SJCRH30 (cell line): ENCODE results near the gene C1orf159. TPM values are rescaled to one million over a fixed set of nuclear protein-coding genes. Genes with fewer than 3 reads are reported as not detected.
"Not testable (repeated sequence)": the region's sequence is repeated elsewhere in the genome, so short reads cannot be mapped to it uniquely, and the experiment has no call there.

Experiments used
- DNase-seq, 2 experiments: peaks; one replicate each; pipeline ENCODE4 v3.0.0-alpha.2; 2015 to 2020
- H3K27ac ChIP-seq: fragments of 250-450 bp; sonication (Bioruptor Pico); 2 replicates; pipeline ENCODE4 v1.5.1; 2020; ENCODE audit warnings: mild to moderate bottlenecking, moderate library complexity
- H3K27me3 ChIP-seq: fragments of 250-450 bp; sonication (Bioruptor Pico); 2 replicates; pipeline ENCODE4 v1.5.1; 2020; ENCODE audit warnings: mild to moderate bottlenecking, moderate library complexity
- H3K36me3 ChIP-seq: fragments of 250-450 bp; sonication (Bioruptor Pico); 2 replicates; pipeline ENCODE4 v1.5.1; 2020; ENCODE audit warnings: mild to moderate bottlenecking, moderate library complexity
- H3K4me1 ChIP-seq: fragments of 250-450 bp; sonication (Bioruptor Pico); 2 replicates; pipeline ENCODE4 v1.5.1; 2020; ENCODE audit warnings: mild to moderate bottlenecking, moderate library complexity
- H3K4me3 ChIP-seq: fragments of 250-450 bp; sonication (Bioruptor Pico); 2 replicates; pipeline ENCODE4 v1.5.1; 2020; ENCODE audit warnings: mild to moderate bottlenecking, moderate library complexity
- H3K9me3 ChIP-seq: fragments of 250-450 bp; sonication (Bioruptor Pico); replicated peaks from 2 replicates; pipeline ENCODE4 v1.5.1; 2020; ENCODE audit warnings: mild to moderate bottlenecking, moderate library complexity
- total RNA-seq: library from RNA; depleted of rRNA; stranded (reverse); fragments of >200 nt; shearing (Covaris generic); gene quantifications from 2 replicates; pipeline ENCODE4 v1.2.3, GENCODE V29; 2014

Gene C1orf159
- total RNA-seq, 1 experiment from 2014 or later = 20.8 TPM

DNA sequence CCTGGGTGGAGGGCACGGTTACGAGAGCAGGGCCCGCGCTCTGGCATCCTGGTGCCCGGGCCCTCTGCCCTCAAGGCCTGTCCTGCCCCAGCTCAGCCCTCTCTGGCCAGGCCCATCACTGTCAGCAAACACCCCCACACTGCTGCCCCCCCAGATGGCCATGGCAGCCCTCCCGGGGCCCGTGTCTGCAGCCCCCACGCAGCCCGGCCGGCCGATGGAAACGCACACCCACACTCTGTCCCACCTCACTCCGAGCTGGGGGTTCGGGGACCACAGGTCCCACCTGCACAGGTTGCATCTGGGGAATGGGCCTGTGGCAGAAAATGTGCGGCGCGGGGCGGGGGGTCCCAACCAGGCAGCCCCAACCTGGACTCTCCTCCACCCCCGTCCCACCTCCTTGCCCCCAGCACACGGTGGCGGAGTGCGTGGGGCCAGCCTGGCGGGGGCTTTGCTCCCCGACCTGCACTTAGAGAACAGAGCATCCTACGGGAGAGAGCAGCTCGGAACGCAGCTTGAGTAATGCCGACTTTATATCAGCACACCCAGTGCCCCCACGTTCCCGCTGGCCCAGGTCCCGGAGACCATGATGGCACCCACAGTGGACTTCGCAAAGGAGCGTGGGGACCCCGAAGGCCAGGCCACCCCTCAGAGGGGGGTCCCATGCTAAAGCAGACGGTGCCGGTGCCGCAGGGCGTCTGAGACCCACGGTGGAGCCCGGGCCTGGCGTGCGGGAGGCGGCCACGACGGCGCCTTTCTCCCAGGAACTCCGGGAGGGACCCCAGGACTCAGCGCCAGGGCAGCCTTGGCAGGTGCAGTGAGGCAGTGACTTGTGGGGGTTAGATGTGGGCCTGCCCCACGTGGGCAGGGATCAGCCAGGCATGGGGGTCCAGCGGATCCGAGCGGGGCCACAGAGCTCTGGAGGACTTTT lies 34.3 kb downstream of the C1orf159 start:
- Histone ChIP-seq H3K36me3 (no peaks in the 10 kb centered on the region), H3K27ac (no peak overlapping the region), H3K27me3 (no peaks in the 10 kb centered on the region), H3K4me3 (no peak overlapping the region), H3K9me3 (no peaks in the 10 kb centered on the region), H3K4me1 (no peaks in the 10 kb centered on the region)
- DNase-seq = no peak

DNA sequence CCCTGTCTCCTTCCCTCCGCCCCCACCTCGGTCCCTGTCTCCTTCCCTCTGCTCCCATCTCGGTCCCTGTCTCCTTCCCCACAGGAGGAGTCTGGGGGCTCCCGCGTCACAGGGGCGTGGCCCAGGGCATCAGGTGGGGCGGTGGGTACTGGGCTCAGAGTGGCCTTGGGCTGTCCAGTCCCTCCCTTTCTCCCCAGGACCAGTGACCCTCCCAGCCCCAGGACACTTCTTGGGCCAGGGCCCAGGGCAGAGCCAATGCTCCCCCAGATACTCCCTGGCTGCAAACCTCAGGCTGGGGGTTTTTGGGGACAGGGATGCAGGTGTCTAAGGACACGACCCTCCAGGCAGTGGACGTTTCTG lies 35.0 kb downstream of the C1orf159 start:
- H3K4me3 ChIP-seq = no peak overlapping the region
- DNase-seq = no peak
- H3K4me1 ChIP-seq = no peaks in the 10 kb centered on the region
- no peak overlapping the region for H3K27ac ChIP-seq
- H3K9me3 ChIP-seq = no peaks in the 10 kb centered on the region
- no peaks in the 10 kb centered on the region for H3K27me3 ChIP-seq
- H3K36me3 ChIP-seq = no peaks in the 10 kb centered on the region

DNA sequence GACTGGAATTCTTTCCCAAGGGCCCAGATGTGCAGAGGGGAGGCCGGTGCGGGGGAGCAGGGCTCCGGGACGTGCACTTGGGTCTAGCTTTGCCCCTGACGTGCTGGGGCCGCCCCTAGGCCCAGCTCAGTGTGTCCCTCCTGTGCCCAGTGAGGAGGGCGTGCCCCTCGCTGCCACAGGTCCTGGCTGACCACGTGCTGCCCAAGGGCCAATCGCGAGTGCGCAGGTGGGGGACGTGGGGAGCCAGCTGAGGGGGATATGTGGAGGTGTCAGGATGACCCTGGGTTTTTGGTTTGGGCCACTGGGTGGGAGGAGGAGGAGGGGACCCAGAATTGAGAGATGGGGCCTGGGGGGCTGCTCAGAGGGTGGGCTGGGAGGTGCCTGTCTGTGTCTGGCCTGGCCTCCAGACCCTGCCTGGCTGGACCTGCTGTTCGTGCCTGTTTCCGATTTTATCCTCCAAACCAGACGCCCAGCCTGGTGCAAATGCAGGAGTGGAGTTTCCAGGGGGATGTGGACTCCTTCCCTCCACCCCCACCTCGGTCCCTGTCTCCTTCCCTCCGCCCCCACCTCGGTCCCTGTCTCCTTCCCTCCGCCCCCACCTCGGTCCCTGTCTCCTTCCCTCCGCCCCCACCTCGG lies 35.6 kb downstream of the C1orf159 start:
- Histone ChIP-seq H3K36me3 (no peaks in the 10 kb centered on the region), H3K4me1 (no peaks in the 10 kb centered on the region), H3K4me3 (peak overlapping the region; percentile 39), H3K27me3 (peaks cover 1% of the 10 kb centered on the region), H3K9me3 (no peaks in the 10 kb centered on the region), H3K27ac (peak overlapping the region; percentile 27)
- DNase-seq = peak; percentile 79 to 83

- Histone ChIP-seq H3K27me3 (peaks cover 8% of the 10 kb centered on the region), H3K9me3 (no peaks in the 10 kb centered on the region), H3K4me1 (no peaks in the 10 kb centered on the region), H3K27ac (peak overlapping the region; percentile 27), H3K4me3 (peak overlapping the region; percentile 39), H3K36me3 (no peaks in the 10 kb centered on the region)
- DNase-seq = peak; percentile 85 to 94
These were observed 36.3 kb downstream of the C1orf159 start for GRCh38 chr1:1079408-1080121.

DNA sequence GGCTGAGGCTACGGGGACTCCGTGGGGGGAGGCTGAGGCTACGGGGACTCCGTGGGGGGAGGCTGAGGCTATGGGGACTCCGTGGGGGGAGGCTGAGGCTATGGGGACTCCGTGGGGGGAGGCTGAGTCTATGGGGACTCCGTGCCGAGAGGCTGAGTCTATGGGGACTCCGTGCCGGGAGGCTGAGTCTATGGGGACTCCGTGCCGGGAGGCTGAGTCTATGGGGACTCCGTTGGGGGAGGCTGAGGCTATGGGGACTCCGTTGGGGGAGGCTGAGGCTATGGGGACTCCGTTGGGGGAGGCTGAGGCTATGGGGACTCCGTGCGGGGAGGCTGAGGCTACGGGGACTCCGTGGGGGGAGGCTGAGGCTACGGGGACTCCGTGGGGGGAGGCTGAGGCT lies 38.5 kb downstream of the C1orf159 start:
- not testable (repeated sequence) for H3K9me3 ChIP-seq, H3K4me3 ChIP-seq, H3K36me3 ChIP-seq, H3K27ac ChIP-seq, DNase-seq, H3K4me1 ChIP-seq
- peaks cover 30% of the 10 kb centered on the region for H3K27me3 ChIP-seq

DNA sequence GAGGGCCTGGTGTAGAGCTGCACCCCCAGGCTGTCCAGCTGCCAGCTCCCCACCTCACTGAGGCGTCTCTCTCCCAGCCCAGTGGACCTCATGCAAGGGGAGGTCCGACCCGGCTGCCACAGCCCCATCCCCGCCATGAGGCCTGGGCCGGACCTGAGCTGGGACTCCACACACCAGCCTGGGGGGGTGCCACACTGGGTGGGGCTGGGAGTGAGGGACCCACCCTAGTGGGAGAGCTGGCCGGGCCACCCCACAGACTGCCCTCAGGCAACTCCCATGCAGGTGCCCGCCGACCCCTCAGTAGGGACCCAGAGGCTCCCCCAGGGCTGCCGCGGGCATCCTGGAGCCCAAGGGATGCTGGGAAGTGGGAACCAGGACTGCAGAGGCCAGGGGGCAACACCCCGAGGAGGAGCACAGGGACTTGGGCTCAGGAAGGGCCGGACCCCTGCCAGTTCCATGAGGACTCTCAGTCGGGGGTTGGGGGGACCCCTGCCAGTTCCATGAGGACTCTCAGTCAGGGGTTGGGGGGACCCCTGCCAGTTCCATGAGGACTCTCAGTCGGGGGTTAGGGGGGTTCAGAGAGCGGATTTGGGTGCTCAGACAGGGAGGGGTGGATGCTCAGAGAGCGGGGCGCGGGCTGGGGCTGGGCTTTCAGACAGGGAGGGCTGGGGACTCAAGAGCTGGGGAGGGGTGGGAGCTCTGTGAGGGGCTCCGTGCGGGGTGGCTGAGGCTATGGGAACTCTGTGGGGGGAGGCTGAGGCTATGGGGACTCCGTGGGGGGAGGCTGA lies 40.5 kb downstream of the C1orf159 start:
- no peaks in the 10 kb centered on the region for H3K36me3 ChIP-seq
- DNase-seq = no peak
- peaks cover 5% of the 10 kb centered on the region; the same call in 1 of the 2 replicates for H3K4me1 ChIP-seq
- peaks cover 38% of the 10 kb centered on the region for H3K27me3 ChIP-seq
- no peak overlapping the region for H3K4me3 ChIP-seq
- no peak overlapping the region for H3K27ac ChIP-seq
- H3K9me3 ChIP-seq = no peaks in the 10 kb centered on the region

DNA sequence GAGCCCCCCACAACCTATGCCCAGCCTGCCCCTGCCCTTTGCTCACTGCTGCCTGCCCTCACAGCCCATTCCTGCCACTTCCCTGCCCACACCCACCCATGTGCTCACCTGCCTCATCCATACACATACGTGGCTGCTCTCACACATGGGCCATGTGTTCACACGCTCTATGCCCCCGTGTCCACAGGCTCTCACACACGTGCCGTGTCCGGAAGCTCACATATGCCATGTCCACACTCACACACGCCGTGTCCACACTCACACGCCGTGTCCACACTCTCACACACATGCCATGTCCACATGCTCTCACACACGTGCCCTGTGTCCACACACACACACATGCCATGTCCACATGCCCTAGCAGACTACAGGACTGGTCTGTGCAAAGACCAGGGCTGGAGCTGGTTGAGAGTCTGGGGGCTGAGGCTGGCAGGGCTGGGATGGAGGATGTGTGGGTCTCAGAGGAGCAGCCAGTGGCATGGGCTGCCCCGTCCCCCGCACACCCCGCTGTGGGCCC lies 41.2 kb downstream of the C1orf159 start:
- Histone ChIP-seq H3K4me3 (no peak overlapping the region), H3K27ac (no peak overlapping the region), H3K4me1 (peaks cover 8% of the 10 kb centered on the region; the same call in 1 of the 2 replicates), H3K27me3 (peaks cover 41% of the 10 kb centered on the region), H3K36me3 (no peaks in the 10 kb centered on the region), H3K9me3 (no peaks in the 10 kb centered on the region)
- DNase-seq = no peak

- H3K36me3 ChIP-seq = no peaks in the 10 kb centered on the region
- peaks cover 8% of the 10 kb centered on the region; the same call in 1 of the 2 replicates for H3K4me1 ChIP-seq
- peaks cover 41% of the 10 kb centered on the region for H3K27me3 ChIP-seq
- H3K9me3 ChIP-seq = no peaks in the 10 kb centered on the region
- DNase-seq = no peak
- no peak within 1 kb of the TSS for H3K4me3 ChIP-seq
- H3K27ac ChIP-seq = no peak within 1 kb of the TSS
These were observed 41.9 kb downstream of the C1orf159 start, which contains the start of gene RNF223 for GRCh38 chr1:1073743-1074587. TSS of gene RNF223 (minus strand) at chr1:1074306. CDS start at chr1:1072566, 1,740 bp downstream.

DNA sequence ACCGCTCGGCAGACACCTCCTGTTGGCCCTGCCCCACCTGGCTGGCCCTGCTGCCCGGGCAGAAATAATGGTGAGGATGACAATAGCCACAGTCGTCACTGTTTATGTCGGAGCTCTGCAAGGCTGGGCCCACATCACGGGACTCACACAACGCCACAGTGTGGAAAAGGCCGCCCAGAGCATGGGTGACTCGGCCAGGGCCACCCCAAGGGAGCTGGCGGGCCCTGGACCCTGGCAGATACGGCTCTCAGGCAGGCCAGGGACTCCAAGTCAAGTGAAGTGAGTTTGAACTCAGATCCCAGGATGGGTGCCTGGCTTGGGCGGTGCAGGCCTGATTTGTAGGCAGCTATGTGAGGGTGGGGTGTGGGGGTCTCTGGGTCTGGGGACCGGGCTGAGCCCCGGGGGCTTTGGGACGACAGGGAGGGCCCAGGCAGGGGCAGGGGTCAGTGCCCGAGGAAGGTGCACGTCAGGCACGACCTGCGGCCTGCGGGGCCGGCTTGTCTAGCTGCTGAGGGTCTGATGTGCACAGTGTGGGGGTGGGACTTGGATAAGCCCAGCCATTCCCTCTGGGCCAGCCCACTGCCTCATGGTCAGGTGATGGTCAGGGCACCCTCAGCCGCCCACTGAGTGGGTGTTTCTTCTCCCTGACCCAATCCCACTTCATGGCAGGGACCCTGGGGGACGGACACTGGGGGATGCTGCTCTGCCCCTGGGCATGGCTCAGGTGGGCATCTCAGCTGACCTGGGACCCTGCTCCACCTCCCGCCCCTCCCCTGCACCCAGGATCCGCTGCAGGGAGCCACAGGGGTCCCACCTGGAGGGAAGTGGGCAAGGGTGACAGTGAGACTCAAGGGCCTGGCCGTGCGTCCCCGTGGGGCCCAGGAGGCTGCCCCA lies 42.8 kb downstream of the C1orf159 start:
- no peak overlapping the region for H3K4me3 ChIP-seq
- no peak for DNase-seq
- H3K27me3 ChIP-seq = peaks cover 41% of the 10 kb centered on the region
- no peaks in the 10 kb centered on the region for H3K36me3 ChIP-seq
- H3K9me3 ChIP-seq = no peaks in the 10 kb centered on the region
- H3K4me1 ChIP-seq = peaks cover 8% of the 10 kb centered on the region; the same call in 1 of the 2 replicates
- H3K27ac ChIP-seq = no peak overlapping the region

GRCh38 chr1:1072299-1072848 lies 43.5 kb downstream of the C1orf159 start:
- no peak for DNase-seq
- Histone ChIP-seq H3K4me1 (peaks cover 8% of the 10 kb centered on the region; the same call in 1 of the 2 replicates), H3K27ac (no peak overlapping the region), H3K36me3 (no peaks in the 10 kb centered on the region), H3K4me3 (no peak overlapping the region), H3K9me3 (no peaks in the 10 kb centered on the region), H3K27me3 (peaks cover 41% of the 10 kb centered on the region)

GRCh38 chr1:1071486-1072298 lies 44.2 kb downstream of the C1orf159 start:
- DNase-seq = no peak
- H3K27me3 ChIP-seq = peaks cover 41% of the 10 kb centered on the region
- H3K9me3 ChIP-seq = no peaks in the 10 kb centered on the region
- H3K4me1 ChIP-seq = peaks cover 8% of the 10 kb centered on the region; the same call in 1 of the 2 replicates
- no peaks in the 10 kb centered on the region for H3K36me3 ChIP-seq
- H3K27ac ChIP-seq = no peak overlapping the region
- H3K4me3 ChIP-seq = no peak overlapping the region
